Nephron progenitor cell (in vitro differentiated cells): ENCODE data around the gene LDLRAD3.

Experiments used
- DNase-seq: peaks from one replicate; pipeline ENCODE4 v3.0.0; 2021
- H3K27ac Mint-ChIP-seq: 2 replicates; pipeline ENCODE4 v1.8.0; 2021; ENCODE audit warnings: mild to moderate bottlenecking, moderate library complexity, mixed read lengths
- H3K27me3 Mint-ChIP-seq: 2 replicates; pipeline ENCODE4 v1.8.0; 2021; ENCODE audit warnings: mild to moderate bottlenecking, low read depth, mixed read lengths; ENCODE audit not compliant: poor library complexity
- H3K36me3 Mint-ChIP-seq: 2 replicates; pipeline ENCODE4 v1.8.0; 2021; ENCODE audit warnings: low read depth, mixed read lengths
- H3K4me1 Mint-ChIP-seq: 2 replicates; pipeline ENCODE4 v1.8.0; 2021; ENCODE audit warnings: mixed read lengths
- H3K4me3 Mint-ChIP-seq: 2 replicates; pipeline ENCODE4 v1.8.0; 2021; ENCODE audit warnings: mild to moderate bottlenecking, moderate library complexity, mixed read lengths
- H3K9me3 Mint-ChIP-seq: 2 replicates; pipeline ENCODE4 v1.8.0; 2021; ENCODE audit warnings: mild to moderate bottlenecking, moderate library complexity, mixed read lengths
- CTCF ChIP-seq: fragments of 200-600 bp; sonication (generic); IDR thresholded peaks from 2 replicates; pipeline ENCODE4 v1.5.0; 2021; ENCODE audit warnings: antibody characterized with exemption

The LDLRAD3 gene

DNA sequence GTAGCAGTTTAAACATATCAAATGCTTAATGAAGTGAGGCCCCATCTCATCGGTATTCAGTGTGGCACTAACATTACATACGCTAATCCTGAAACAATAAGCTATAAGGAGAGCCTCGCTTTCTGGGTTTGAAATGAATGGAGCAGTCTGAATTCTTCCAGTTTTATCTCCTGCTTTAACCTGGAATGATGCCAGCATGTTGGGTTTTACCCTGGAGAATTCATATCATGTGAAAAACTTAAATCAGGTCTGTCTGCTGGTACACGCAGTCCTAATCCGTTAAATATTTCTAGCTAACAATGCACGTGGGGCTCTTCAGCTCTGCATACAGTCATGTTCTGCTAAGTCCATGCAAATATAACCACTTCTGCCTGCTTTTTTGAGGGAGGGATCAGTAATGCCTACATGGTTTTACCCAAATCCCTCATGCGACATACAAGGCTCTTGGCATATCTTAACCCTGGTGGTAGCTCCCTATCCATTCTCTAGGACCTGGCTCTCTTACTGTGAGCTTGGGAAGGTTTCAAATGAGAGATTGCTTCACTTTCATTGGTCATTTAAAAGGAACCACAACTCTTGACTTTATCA lies 252.6 kb downstream of the LDLRAD3 start:
- Mint-ChIP-seq H3K27ac (no peak overlapping the region), H3K9me3 (no peaks in the 10 kb centered on the region), H3K4me3 (no peak overlapping the region), H3K36me3 (peaks cover 26% of the 10 kb centered on the region), H3K27me3 (peaks cover 7% of the 10 kb centered on the region), H3K4me1 (no peaks in the 10 kb centered on the region)
- DNase-seq = no peak
- TF ChIP-seq CTCF = no peak

- Mint-ChIP-seq H3K36me3 (peaks cover 51% of the 10 kb centered on the region), H3K27me3 (peaks cover 7% of the 10 kb centered on the region), H3K27ac (no peak overlapping the region), H3K4me1 (no peaks in the 10 kb centered on the region), H3K4me3 (no peak overlapping the region), H3K9me3 (no peaks in the 10 kb centered on the region)
- no peak for TF ChIP-seq CTCF
- no peak for DNase-seq
These were observed 257.5 kb downstream of the LDLRAD3 start for GRCh38 chr11:36201411-36201810.

DNA sequence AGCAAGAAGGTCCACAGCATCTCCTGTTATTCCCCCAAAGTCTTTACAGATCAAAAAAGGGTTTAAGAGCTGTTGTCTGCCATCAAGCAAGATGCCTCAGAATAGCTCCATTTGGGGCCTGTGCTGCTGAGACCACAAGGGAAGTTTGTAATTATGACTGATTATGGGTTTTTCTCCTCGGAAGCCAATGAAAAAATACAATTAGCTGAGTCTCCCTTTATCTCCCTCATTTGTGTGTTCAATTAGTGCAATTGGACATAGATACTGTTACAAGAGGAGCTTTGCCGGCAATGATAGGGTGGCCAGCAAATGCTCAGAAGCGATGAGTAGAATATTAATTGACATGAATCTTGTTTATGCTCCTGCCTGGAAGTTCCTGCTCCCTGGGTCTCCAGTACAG lies 261.7 kb downstream of the LDLRAD3 start:
- no peak for DNase-seq
- Mint-ChIP-seq H3K27ac (no peak overlapping the region), H3K4me1 (no peaks in the 10 kb centered on the region), H3K36me3 (peaks cover 38% of the 10 kb centered on the region), H3K4me3 (no peak overlapping the region), H3K27me3 (no peaks in the 10 kb centered on the region), H3K9me3 (no peaks in the 10 kb centered on the region)
- TF ChIP-seq CTCF = no peak

DNA sequence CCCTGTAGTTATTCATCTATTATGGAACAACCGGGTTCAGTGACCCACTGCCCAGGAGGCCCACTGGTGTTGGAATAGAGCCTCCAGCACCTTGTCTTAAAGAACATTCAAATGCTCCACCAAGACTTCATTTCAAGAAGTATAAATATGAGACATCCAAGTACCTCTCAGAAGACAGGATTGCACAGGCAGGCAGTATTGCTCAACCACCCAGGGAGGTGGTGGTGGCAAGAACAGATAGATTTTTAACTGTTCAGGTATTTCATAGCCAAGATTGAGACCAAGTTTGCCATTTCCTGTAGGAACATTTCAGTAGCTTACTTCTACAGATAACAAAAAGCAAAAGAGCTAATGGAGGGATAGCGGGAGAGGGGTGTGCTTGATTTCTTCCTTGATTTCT lies 266.7 kb downstream of the LDLRAD3 start:
- Mint-ChIP-seq H3K4me1 (peaks cover 43% of the 10 kb centered on the region), H3K4me3 (no peak overlapping the region), H3K36me3 (peaks cover 18% of the 10 kb centered on the region), H3K27ac (no peak overlapping the region), H3K27me3 (peaks cover 2% of the 10 kb centered on the region), H3K9me3 (no peaks in the 10 kb centered on the region)
- DNase-seq = no peak
- TF ChIP-seq CTCF = no peak

DNA sequence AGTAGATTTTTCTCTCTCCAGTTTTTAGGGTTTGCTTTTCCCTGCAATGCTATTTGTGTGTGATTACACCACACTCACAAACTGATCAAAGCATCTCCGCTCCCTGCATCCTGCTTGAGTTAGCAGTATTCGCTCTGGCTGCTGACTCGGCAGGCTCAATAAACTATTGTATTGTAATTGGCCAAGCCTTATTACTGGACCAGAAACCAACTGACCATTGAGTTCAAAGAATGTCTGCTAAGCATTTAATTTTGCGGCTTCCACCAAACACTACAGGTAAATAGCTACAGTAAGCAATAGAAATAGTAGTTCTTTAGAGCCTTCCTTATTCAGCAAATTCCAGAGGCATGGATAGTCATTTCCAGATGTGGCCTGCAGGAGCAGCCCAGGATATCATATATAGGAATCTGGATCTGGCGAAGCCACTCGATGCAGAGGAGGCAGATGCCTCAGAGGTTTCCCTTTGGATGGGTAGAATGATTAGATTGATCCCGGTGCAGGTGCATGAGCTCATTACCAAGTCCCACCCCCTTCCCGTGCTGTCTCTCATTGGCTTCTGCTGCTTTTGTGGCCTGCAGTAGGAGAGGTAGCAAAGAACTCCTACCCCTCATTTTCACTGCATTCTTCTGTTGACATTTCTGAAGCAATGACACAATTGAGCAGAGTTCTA lies 268.0 kb downstream of the LDLRAD3 start:
- Mint-ChIP-seq H3K9me3 (no peaks in the 10 kb centered on the region), H3K27ac (no peak overlapping the region), H3K27me3 (peaks cover 2% of the 10 kb centered on the region), H3K4me1 (peaks cover 43% of the 10 kb centered on the region), H3K4me3 (no peak overlapping the region), H3K36me3 (peaks cover 12% of the 10 kb centered on the region)
- no peak for TF ChIP-seq CTCF
- DNase-seq = no peak
